Measurements from ENCODE around the gene ATP2B3. TPM values are rescaled to one million over a fixed set of nuclear protein-coding genes. Genes with fewer than 3 reads are reported as not detected.

The ATP2B3 gene
- polyA plus RNA-seq, 1 donor (not counting 4 experiments of a cell fraction or from before 2014, with no cell fraction given): not detected

DNA sequence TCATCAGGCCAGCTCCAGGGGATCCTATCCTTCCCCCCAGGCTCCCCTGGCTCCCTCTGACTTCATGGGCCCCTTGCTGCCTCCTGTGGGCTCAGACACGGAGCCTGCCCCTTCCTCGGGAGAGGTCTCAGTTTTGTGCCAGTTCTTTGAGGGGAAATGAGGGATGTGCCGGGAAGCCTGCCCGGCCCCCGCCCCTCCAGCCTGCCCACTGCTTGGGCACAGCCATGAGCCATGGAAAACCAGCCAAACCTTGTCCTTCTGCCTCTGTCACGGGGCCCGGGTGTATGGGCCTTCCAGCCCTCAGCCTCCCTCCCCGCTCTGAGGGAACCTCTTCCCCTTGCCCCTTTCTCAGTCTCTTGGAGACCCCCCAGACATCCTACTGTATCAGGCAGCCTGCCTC, 15.9 kb upstream of the ATP2B3 start:
- Histone ChIP-seq H3K9me1 (ENCODE audit: control insufficient read depth, extremely low read depth, insufficient read depth, low read length) (no peaks in the 10 kb centered on the region), H4K20me1 (ENCODE audit: control insufficient read depth, extremely low read depth, insufficient read depth, low read length) (no peaks in the 10 kb centered on the region), H3K36me3 (ENCODE audit: control insufficient read depth in 2 of 2, extremely low read depth in 1 of 2, insufficient read depth in 2 of 2, low read length in 2 of 2) (no peaks in the 10 kb centered on the region), H3K9ac (ENCODE audit: control insufficient read depth, extremely low read depth, insufficient read depth, low read length) (no peak overlapping the region), H3K4me3 (ENCODE audit: control insufficient read depth in 2 of 3, extremely low read depth in 1 of 3, insufficient read depth in 2 of 3, low read depth in 1 of 3, low read length in 3 of 3) (no peak overlapping the region), H3K27me3 (ENCODE audit: control insufficient read depth, extremely low read depth, insufficient read depth, low read length) (peaks cover 18% of the 10 kb centered on the region), H3K9me3 (ENCODE audit: control insufficient read depth, low read depth, low read length) (peaks cover 4% of the 10 kb centered on the region), H3K79me2 (ENCODE audit: control insufficient read depth, insufficient read depth, low read length) (no peaks in the 10 kb centered on the region), H3K4me1 (ENCODE audit: control insufficient read depth, extremely low read depth, insufficient read depth, low read length) (no peaks in the 10 kb centered on the region), H3K27ac (ENCODE audit: control insufficient read depth, insufficient read depth, low read length) (no peak overlapping the region), H3K4me2 (ENCODE audit: control insufficient read depth, extremely low read depth, insufficient read depth, low read depth, low read length) (no peak overlapping the region), H2AFZ (ENCODE audit: control insufficient read depth, low read length) (no peak overlapping the region)
- no peak for FAIRE-seq
- TF ChIP-seq, protein P1, sequence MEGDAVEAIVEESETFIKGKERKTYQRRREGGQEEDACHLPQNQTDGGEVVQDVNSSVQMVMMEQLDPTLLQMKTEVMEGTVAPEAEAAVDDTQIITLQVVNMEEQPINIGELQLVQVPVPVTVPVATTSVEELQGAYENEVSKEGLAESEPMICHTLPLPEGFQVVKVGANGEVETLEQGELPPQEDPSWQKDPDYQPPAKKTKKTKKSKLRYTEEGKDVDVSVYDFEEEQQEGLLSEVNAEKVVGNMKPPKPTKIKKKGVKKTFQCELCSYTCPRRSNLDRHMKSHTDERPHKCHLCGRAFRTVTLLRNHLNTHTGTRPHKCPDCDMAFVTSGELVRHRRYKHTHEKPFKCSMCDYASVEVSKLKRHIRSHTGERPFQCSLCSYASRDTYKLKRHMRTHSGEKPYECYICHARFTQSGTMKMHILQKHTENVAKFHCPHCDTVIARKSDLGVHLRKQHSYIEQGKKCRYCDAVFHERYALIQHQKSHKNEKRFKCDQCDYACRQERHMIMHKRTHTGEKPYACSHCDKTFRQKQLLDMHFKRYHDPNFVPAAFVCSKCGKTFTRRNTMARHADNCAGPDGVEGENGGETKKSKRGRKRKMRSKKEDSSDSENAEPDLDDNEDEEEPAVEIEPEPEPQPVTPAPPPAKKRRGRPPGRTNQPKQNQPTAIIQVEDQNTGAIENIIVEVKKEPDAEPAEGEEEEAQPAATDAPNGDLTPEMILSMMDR (optimal IDR thresholded peaks at IDR 0.05 in 1 of 3, IDR thresholded peaks at IDR 0.05 in 1 of 3, conservative IDR thresholded peaks at IDR 0.05 in 1 of 3; ENCODE audit: extremely low read depth in 1 of 3, insufficient read depth in 2 of 3, low read length in 3 of 3): no peak
- TF ChIP-seq EZH2 (IDR thresholded peaks at IDR 0.05; ENCODE audit: low read length): no peak
- dilution Hi-C loops (cut with MboI; ENCODE audit: extremely low pct_ligation_motif_present, low sequenced_read_pairs): no loop called here
- DNase-seq (ENCODE audit: low read depth, low spot score): no peak

DNA sequence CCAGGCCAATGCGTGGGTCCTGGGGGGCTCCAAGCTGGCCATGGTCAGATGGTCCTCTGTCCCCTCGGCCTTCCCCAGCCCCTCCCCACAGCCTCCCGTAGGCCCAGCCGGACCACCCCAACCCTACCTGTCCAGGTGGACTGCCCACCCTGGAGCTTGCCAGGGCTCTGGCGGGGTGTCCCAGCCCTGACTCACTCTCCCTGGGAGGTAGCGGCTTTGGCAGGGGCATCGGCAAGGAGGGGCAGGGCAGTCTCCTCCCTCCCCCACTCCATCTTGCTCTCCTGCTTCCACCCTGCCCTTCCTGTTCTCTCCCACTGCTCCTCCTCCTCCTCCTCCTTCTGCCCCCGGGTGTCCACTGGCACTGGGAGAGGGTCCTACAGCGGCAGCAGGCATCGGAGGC, 15.3 kb upstream of the ATP2B3 start:
- Histone ChIP-seq H2AFZ (ENCODE audit: control insufficient read depth, low read length) (no peak overlapping the region), H3K4me2 (ENCODE audit: control insufficient read depth, extremely low read depth, insufficient read depth, low read depth, low read length) (no peak overlapping the region), H3K9me3 (ENCODE audit: control insufficient read depth, low read depth, low read length) (peaks cover 4% of the 10 kb centered on the region), H3K4me3 (ENCODE audit: control insufficient read depth in 2 of 3, extremely low read depth in 1 of 3, insufficient read depth in 2 of 3, low read depth in 1 of 3, low read length in 3 of 3) (no peak overlapping the region), H3K79me2 (ENCODE audit: control insufficient read depth, insufficient read depth, low read length) (no peaks in the 10 kb centered on the region), H4K20me1 (ENCODE audit: control insufficient read depth, extremely low read depth, insufficient read depth, low read length) (no peaks in the 10 kb centered on the region), H3K27ac (ENCODE audit: control insufficient read depth, insufficient read depth, low read length) (no peak overlapping the region), H3K9ac (ENCODE audit: control insufficient read depth, extremely low read depth, insufficient read depth, low read length) (no peak overlapping the region), H3K27me3 (ENCODE audit: control insufficient read depth, extremely low read depth, insufficient read depth, low read length) (peaks cover 17% of the 10 kb centered on the region), H3K36me3 (ENCODE audit: control insufficient read depth in 2 of 2, extremely low read depth in 1 of 2, insufficient read depth in 2 of 2, low read length in 2 of 2) (no peaks in the 10 kb centered on the region), H3K9me1 (ENCODE audit: control insufficient read depth, extremely low read depth, insufficient read depth, low read length) (no peaks in the 10 kb centered on the region), H3K4me1 (ENCODE audit: control insufficient read depth, extremely low read depth, insufficient read depth, low read length) (no peaks in the 10 kb centered on the region)
- dilution Hi-C loops (cut with MboI; ENCODE audit: extremely low pct_ligation_motif_present, low sequenced_read_pairs): no loop called here
- FAIRE-seq (no peak), DNase-seq (ENCODE audit: low read depth, low spot score) (no peak)
- TF ChIP-seq EZH2 (IDR thresholded peaks at IDR 0.05; ENCODE audit: low read length): no peak
- TF ChIP-seq, protein P1 (optimal IDR thresholded peaks at IDR 0.05 in 1 of 3, IDR thresholded peaks at IDR 0.05 in 1 of 3, conservative IDR thresholded peaks at IDR 0.05 in 1 of 3; ENCODE audit: extremely low read depth in 1 of 3, insufficient read depth in 2 of 3, low read length in 3 of 3): no peak

All from keratinocyte (primary cell).